Renal pelvis (tissue), 3 donors: ENCODE data around the gene TRAPPC3L. TPM values are rescaled to one million over a fixed set of nuclear protein-coding genes. Genes with fewer than 3 reads are reported as not detected.

Experiments
- polyA plus RNA-seq, 3 donors: library from polyadenylated mRNA; unstranded; fragments of 120-200 nt; gene quantifications; one replicate each; pipeline ENCODE4 v1.2.1, GENCODE V29; 2013; ENCODE audit not compliant: insufficient read length in 3 of 3

Gene TRAPPC3L
- polyA plus RNA-seq, 3 donors = 0.27 to 0.39 (median 0.35) TPM

Other genes with a start within 250 kb of the TRAPPC3L start
- 10 to 100 TPM; 37.3 to 40.9 (median 38.7) TPM for gene DSE, start 174.7 kb downstream of the TRAPPC3L start, polyA plus RNA-seq
- 1 to 10 TPM in 2 of 3 donors, under 1 TPM in 1; 0.80 to 5.1 (median 3.5) TPM for gene CALHM6, start 84.3 kb downstream of the TRAPPC3L start, polyA plus RNA-seq
- 1 to 10 TPM; 2.2 to 3.5 (median 3.4) TPM for gene CALHM5, start 34.0 kb downstream of the TRAPPC3L start, polyA plus RNA-seq
- gene CALHM4, start 8.1 kb upstream of the TRAPPC3L start, polyA plus RNA-seq = 1 to 10 TPM in 2 of 3 donors, under 1 TPM in 1; 0.43 to 1.5 (median 1.1) TPM
- 10 to 100 TPM; 59.0 to 73.3 (median 67.3) TPM for gene RWDD1, start 25.8 kb upstream of the TRAPPC3L start, polyA plus RNA-seq
- 1 to 10 TPM; 2.7 to 3.1 (median 2.8) TPM for gene RSPH4A, start 70.8 kb upstream of the TRAPPC3L start, polyA plus RNA-seq
- gene ZUP1, start 123.1 kb upstream of the TRAPPC3L start, polyA plus RNA-seq = 10 to 100 TPM; 12.5 to 14.0 (median 13.6) TPM
- gene KPNA5, start 135.5 kb upstream of the TRAPPC3L start, polyA plus RNA-seq = 10 to 100 TPM; 16.5 to 19.0 (median 17.4) TPM
- gene FAM162B, start 220.0 kb upstream of the TRAPPC3L start, polyA plus RNA-seq = 1 to 10 TPM; 3.5 to 7.0 (median 5.6) TPM